Mesodermal cell (in vitro differentiated cells): ENCODE results near the gene CCDC92.

ENCODE experiments used
- H3K27ac ChIP-seq: 2 replicates; pipeline ENCODE4 v1.7.0; 2013; ENCODE audit warnings: mild to moderate bottlenecking, low read depth, low read length, moderate library complexity; ENCODE audit not compliant: severe bottlenecking
- H3K36me3 ChIP-seq: 2 replicates; pipeline ENCODE4 v1.7.1; 2013; ENCODE audit warnings: mild to moderate bottlenecking, low read length, moderate library complexity; ENCODE audit not compliant: control insufficient read depth, insufficient read depth
- H3K4me1 ChIP-seq: one replicate; pipeline ENCODE4 v1.7.1; 2013; ENCODE audit warnings: mild to moderate bottlenecking, low read length; ENCODE audit not compliant: insufficient read depth, control insufficient read depth, poor library complexity, severe bottlenecking
- H3K4me3 ChIP-seq: 2 replicates; pipeline ENCODE4 v1.7.0; 2013; ENCODE audit warnings: low read length, control low read depth, mild to moderate bottlenecking; ENCODE audit not compliant: insufficient read depth, poor library complexity, severe bottlenecking; ENCODE audit errors: extremely low read depth
- H3K9me3 ChIP-seq: 2 replicates; pipeline ENCODE4 v1.7.1; 2013; ENCODE audit warnings: mild to moderate bottlenecking, low read length, moderate library complexity; ENCODE audit not compliant: control insufficient read depth
- WGBS, 2 experiments: methylation state at CpG; one replicate each; pipeline ENCODE4 v1.1.5; 2013; ENCODE audit warnings: missing lambda C conversion rate in 2 of 2; ENCODE audit not compliant: insufficient coverage in 2 of 2; 5-methylcytosine and 5-hydroxymethylcytosine counted together

The CCDC92 gene

DNA sequence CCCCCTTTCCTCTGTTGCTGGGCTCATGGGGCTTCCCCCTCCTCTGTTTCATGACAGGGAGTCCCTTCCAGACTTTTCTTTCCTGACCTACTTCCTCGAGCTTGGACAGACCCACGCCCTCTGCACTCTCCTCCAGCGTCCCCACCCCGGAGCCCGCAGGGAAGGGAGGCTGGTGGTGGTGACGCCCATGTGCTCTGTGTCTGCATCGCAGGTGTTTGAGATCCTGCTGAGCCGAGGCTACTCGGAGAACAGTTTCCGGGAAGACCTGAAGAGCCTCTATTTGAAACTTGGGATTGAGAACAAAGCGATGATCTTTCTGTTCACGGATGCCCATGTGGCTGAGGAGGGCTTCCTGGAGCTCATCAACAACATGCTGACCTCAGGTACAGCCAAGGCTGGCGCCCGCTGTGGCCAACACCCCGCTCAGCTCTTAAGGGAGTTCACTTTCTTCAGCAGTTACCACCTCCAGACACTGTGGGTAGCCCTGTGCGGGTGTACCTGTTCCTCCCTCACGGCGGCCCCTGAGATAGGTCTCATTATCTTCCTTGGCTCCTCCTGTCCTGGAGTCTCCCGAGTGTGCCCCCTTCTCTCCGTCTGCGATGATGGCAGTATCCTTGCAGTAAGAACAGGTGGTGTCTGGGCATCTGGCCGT is 85.6 kb downstream of the CCDC92 start:
- 86 to 87% methylated on average over 20 to 21 of the region's 22 CpGs for WGBS, 2 experiments

DNA sequence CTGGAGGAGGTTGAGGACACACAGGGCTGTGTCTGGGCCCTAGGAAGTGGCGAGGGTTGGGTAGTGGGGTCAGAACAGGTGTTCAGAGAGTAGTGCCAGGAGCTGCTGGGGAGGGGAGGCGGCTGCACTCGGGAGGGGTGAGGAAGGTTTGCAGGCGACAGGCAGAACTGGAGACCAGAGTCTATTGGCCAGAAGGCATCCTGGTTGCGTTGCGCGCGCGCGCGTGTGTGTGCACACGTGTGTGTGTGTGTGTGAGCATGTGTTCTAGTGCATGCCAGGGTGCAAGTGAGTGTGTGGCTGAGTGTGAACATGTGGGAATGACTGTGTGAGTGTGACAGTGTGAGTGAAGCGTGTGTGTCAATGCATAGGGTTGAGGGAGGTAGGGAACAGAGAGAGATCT is 86.4 kb downstream of the CCDC92 start:
- H3K4me3 ChIP-seq: no peak overlapping the region
- 89 to 91% methylated on average over 13 of the region's 13 CpGs for WGBS, 2 experiments
- H3K36me3 ChIP-seq: no peaks in the 10 kb centered on the region
- H3K9me3 ChIP-seq: no peaks in the 10 kb centered on the region
- no peaks in the 10 kb centered on the region for H3K4me1 ChIP-seq
- H3K27ac ChIP-seq: no peak overlapping the region

More for the DNA sequence above, 85.6 kb downstream of the CCDC92 start:
- Histone ChIP-seq H3K9me3 (no peaks in the 10 kb centered on the region), H3K4me3 (no peak overlapping the region), H3K27ac (no peak overlapping the region), H3K4me1 (no peaks in the 10 kb centered on the region), H3K36me3 (no peaks in the 10 kb centered on the region)
